Renal pelvis (tissue), 4 donors: ENCODE measurements around the gene ASAP2. TPM values are rescaled to one million over a fixed set of nuclear protein-coding genes. Genes with fewer than 3 reads are reported as not detected.
A peak's percentile ranks its signal among the peaks of the same experiment; 100 is the strongest.

Experiments
- DNase-seq: peaks from one replicate; pipeline ENCODE4 v3.0.0-alpha.2; 2013
- polyA plus RNA-seq, 3 donors: library from polyadenylated mRNA; unstranded; fragments of 120-200 nt; gene quantifications; one replicate each; pipeline ENCODE4 v1.2.1, GENCODE V29; 2013; ENCODE audit not compliant: insufficient read length in 3 of 3

The ASAP2 gene
- polyA plus RNA-seq, 3 donors = 53.4 to 64.2 (median 57.3) TPM

DNA sequence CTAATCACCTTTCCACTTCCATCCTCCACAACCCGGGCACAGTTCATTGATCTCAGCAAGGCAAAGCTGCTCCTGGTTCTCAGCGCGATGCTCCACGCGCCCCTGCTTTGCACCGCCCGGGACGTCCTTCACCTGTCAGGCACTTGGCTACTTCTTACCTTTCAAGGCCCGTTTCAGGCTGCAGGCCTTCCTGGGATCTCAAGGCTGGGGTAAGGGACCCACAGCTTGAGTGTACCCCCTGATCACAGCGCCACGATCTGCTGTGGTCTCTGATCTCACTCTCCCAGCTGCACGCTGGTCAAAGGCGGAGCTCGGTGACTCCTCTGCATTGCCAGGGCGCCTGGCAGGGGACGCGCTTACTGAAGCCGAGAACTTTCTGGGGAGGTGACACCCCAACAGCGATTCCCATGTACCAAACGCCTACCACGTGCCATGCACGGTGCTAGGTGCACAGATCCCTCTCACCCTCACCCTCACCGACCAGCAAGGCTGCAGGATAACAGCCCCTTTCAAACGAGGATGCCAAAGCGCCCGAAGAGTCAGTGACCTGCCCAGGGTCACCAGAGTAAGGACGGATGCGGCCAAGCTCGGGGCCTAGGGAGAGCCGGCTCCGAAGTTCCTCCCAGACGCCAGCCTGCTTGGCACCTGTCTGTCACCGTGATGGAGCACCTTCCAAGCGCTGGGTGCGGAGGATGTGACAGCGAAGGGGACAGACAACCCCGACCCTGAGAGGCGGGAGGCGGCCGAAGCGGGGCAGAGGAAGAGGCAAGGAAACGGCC, 215.9 kb downstream of the ASAP2 start:
- no peak for DNase-seq

DNA sequence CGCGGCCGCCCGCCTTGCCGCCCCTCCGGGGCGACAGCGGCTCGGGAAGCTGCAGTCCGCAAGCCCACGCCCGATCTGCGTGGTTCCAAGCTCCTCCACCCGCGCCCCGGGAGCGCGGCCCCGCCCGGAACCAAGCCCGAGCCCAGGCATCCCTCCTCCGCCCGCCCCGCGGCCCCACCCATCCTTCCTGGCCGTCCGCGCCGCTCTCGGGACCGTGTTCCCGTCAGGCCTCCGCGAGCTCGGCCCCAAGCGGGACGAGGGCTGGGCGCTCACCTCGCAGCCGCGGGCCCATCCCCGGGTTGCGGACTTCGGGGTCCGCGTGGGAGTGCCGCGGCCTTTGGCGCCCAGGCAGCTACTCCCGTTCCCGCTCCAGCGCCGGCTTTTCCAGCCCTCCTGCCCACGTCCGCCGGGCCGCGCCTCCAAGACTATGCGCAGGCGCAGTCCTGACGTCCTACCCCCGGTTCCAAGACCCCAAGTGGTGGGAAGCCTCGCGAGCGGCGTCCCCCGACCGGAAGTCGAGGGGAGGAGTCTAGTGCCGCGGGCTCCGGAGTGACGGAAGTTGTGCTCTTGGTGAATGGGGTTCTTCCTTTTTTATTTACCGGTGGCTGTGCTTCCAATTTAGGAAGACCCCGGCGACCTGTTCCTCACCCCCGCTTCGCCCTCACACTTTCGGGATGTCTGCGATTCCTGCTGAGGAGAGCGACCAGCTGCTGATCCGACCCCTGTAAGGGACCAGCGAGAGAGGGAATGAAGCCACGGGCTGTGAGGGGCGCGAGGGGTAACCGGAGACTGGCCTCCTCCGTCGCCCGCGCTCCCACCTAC, 216.7 kb downstream of the ASAP2 start, which contains the start of the genes CPSF3 and ITGB1BP1:
Gene CPSF3 (plus strand): TSS at position 555 of the 822 bp plus-strand sequence. CDS start 120 bp downstream, at position 675.
Gene ITGB1BP1 (minus strand): TSS at position 429 of the 822 bp plus-strand sequence. CDS start 4,831 bp downstream, outside the sequence.
- peak; percentile 98 for DNase-seq

DNA sequence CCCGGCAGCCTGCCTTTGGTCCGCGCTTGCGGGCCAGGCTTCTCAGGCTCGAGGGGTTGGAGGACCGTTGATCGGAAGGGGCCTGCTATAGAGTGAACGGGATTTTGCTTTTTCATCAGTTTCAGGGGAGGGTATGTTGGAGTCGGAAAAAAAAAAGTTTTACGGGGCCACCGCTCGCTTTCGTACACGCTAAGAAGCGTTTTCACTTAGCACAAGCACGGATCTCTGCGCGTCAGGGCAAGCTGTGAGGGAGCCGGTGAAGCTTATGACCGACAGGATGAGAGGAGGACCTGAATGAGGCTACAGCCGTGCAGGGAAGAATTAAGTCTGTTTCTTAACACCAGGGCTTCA, 217.3 kb downstream of the ASAP2 start:
- no peak for DNase-seq

DNA sequence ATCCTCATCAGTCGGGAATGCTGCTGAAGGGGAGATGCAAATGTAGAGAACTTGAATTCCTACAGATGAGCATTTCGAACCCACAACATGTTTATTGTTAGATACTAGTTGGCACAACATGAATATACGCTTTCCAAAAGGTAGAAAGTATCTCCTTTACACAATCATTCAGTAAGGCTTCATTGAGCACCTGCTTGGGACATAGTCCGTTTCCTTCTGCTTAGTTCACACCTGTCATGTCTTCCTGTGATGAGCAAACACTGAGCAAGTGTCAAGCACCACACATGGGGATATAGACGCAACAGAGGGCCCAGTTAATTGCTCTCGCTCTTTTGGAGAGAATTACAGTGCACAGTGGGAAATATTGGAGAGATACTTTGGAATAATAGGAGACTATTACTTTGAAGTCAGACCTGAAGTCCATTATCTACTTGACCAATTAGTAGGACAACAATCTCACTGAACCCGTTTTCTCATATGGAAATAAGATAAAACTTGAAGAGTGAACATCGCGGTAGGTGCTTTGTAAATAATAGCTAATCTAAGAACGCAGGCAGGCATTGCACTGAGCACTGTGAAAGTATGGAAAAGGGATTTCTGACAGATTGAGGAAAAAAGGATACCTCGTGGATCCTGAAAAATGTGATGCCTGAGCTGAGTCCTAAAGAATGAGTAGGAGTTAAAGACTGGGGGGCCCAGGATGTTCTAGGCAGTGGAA, 218.0 kb downstream of the ASAP2 start:
- no peak for DNase-seq

DNA sequence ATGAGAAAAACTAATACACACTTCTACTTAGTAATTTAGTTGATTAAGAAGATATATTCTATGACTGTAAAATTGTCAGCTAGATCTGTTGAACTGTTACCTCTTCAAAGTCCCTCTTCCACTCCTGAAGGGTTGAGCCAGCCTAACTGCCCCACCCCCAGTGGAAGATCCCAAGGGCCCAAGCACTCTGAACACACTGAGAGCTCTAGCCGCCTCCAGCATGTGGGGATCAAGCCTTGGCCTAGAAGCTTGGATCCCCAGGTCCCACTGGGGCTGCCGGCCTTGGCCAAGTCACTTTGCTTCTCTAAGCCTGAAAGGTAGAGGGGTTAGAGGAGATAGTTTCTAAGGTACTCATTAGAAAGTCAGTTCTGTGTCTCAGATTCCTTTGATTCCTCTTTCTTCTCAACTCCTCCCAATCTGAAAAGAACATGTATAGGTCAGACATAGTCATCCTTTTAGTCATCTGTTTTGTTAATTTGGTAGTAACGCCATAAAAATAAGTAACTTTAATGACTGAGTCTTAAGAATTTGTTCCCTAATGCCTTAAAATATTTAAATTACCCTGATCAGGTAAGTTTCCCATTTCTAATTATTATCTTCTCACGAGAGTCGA, 222.5 kb downstream of the ASAP2 start:
- no peak for DNase-seq

DNA sequence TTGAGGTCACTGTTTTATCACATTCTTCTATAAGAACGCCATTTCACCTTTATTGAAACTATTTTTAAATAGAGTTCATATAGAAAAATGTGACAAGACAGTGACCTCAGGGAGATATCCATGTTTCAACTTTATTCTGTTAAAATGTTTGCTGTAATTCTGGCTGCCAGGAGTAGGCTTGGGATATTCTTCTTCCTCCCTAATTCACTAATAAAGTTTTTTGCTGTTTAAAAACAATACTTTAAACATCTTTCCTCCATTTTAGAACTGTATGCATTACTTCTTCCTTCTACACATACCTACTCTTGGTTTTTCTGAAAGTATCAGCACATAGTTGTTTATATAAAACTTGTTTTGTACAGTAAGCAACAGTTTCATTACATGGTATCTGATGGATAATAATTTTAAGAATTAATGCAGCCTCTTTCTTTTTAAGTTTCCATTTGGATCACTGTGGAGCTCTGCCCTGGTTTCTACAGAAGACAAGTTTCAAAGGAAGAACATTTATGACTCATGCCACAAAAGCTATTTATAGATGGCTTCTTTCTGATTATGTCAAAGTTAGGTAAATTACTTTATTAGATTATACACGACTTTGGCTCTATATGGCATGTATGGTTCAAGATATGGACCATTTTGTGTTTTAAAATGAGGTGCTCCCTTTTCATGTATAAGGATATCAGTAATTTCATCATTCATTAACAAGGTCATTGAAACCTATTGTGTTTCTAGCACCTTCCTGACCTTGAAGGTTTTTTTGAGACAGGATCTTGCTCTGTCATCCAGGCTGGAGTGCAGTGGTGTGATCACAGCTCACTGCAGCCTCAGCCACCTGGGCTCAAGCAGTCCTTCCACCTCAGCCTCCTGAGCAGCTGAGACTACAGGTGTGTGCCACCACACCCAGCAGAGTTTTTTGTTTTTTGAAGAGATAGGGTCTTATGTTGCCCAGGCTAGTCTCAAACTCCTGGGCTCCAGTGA, 224.0 kb downstream of the ASAP2 start:
- no peak for DNase-seq

DNA sequence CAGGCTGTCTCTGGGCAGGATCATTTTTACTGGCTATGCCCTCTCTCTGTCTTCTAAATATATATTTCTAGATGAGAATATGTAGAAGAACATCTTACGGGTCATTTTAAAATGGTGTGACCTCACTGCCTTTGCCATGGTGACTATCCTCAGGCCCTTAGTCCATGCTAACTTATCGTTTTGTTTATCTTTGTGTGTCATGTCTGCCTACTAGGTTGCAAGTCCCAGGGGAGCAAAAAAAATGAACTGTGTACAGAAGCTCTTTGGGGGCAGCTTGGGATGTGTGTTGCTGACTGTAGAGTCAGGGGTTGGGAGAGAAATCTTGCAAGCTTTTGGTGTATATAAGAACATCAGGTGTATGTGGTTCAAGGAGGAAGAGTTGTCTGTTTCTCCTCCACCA, 227.9 kb downstream of the ASAP2 start:
- no peak for DNase-seq

DNA sequence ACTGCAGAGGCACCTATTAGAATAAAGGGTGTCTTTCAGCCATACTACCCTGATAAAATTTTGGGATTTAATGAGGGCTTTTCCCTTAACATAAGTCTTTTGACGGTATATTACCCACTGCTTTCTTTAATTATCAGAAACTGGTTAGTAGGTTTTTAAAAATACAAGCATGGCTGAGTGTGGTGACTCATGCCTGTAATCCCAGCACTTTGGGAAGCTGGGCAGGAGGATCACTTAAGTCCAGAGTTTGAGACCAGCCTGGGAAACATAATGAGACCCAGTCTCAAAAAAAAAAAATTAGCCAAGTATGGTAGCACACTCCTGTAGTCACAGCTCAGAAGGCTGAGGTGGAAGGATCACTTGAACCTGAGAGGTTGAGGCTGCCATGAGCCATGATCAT, 232.9 kb downstream of the ASAP2 start:
- no peak for DNase-seq

DNA sequence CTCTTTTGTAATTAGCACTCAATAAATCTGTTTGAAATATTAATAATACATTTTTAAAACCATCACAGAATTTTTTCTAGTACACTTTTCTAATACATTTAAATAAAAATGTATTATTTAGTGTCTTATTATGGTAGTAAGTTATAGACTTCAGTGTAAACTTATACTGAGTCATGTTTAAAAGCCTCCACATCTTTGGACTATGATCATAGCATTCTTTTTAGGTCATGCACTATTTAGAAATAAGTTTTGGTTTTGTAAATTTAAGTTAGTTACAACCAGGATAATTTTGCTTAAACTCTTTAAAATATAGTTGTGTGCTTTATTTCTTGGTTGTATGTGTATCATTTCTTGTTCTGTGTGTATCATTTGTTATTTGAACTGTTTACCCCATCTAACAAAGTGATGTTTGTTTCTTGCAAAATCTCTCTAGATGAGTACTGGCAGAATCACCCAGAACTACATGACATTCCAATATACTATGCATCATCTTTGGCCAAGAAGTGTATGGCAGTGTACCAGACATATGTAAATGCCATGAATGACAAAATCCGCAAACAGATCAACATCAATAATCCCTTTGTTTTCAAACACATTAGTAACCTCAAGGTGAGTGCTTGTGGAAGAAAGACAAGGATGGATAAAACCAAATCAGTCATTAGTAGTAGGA, 233.6 kb downstream of the ASAP2 start:
- no peak for DNase-seq

DNA sequence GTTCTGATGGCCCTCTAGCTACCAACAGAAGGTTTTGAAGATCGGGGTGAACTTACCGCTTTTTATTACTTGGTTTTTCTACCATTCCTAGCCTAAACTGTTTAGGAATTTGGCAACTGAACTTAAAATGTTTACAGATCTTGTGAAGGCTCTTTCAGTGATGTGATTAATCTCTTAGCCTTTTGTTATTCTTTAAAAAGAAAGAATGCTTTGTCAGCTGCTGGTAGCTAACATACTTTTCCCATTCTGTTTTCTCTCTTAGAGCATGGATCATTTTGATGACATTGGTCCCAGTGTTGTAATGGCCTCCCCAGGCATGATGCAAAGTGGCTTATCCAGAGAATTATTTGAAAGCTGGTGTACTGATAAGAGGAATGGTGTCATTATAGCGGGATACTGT, 234.9 kb downstream of the ASAP2 start:
- no peak for DNase-seq

DNA sequence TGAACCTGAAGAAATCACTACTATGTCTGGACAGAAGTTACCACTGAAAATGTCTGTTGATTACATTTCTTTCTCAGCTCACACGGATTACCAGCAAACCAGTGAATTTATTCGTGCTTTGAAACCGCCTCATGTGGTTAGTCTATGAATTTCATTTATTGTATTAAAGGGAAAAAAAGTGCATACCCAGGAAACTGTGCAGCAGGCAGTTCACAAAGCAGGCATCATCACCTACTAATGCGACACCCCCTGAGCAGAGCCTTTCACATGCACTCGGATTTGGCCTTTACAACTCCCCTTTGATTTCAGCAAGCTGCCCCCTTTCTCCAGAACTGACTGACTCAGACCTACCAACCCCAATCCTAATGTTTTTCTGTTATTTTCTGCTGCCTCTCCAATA, 236.9 kb downstream of the ASAP2 start:
- no peak for DNase-seq

DNA sequence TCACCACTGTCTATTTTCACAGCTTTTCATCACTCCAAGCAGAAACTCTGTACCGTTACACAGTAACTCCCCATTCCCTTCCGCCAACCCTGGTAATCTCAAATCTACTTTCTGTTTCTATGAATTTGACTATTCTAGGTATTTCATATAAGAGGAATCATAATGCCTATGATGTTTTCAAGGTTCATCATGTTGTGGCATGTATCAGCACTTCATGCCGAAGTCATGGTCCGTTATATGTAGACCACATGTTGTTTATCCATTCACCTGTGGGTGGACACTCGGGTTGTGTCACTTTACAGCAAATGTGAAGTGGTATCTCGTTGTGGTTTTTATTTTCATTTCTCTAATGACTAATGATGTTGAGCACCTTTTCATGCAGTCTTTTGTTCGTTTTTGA, 238.5 kb downstream of the ASAP2 start:
- DNase-seq = no peak

DNA sequence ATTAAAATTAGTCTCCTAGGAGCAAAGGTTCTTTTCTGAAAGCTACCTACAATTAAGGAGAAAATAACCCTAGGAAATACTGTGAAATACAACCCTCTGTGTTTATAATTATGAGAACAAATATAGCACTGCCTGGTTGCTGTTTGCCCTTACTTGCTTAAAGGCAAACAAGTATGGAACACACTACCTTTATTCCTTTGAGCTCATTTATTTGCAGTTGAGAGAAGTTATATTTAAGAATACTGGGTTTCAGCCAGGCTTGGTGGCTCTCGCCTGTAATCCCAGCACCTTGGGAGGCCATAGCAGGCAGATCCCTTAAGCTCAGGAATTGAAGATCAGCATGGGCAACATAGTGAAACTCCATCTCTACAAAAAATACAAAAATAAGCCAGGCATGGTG, 244.6 kb downstream of the ASAP2 start:
- no peak for DNase-seq

Other genes with a start within 250 kb of the ASAP2 start
- 10 to 100 TPM; 53.0 to 71.6 (median 70.2) TPM for gene MBOAT2, start 203.1 kb upstream of the ASAP2 start, polyA plus RNA-seq
- gene ITGB1BP1, start 216.7 kb downstream of the ASAP2 start, polyA plus RNA-seq = 10 to 100 TPM; 61.4 to 86.0 (median 79.6) TPM
- gene CPSF3, start 216.8 kb downstream of the ASAP2 start, polyA plus RNA-seq = 10 to 100 TPM; 44.1 to 55.0 (median 53.6) TPM